Thyroid gland (tissue), 4 donors: ENCODE results near the gene TMEM151B.

Experiments
- POLR2A ChIP-seq, 2 donors: fragments of 450-650 bp; IDR thresholded peaks; one replicate each; pipeline ENCODE4 v1.6.1; 2017; ENCODE audit warnings: antibody characterized with exemption in 2 of 2, mild to moderate bottlenecking in 2 of 2, moderate library complexity in 1 of 2
- TF ChIP-seq, protein P1 (sequence below), 6 experiments: fragments of 200-600 bp in 3 of 6; fragments of 450-650 bp in 3 of 6; sonication (generic) in 3 of 6; IDR thresholded peaks; one replicate each; pipeline ENCODE4 v1.5.1; 2016 to 2019; ENCODE audit warnings: antibody characterized with exemption in 6 of 6, mild to moderate bottlenecking in 2 of 6, inconsistent platforms in 1 of 6, moderate library complexity in 1 of 6

DNA sequence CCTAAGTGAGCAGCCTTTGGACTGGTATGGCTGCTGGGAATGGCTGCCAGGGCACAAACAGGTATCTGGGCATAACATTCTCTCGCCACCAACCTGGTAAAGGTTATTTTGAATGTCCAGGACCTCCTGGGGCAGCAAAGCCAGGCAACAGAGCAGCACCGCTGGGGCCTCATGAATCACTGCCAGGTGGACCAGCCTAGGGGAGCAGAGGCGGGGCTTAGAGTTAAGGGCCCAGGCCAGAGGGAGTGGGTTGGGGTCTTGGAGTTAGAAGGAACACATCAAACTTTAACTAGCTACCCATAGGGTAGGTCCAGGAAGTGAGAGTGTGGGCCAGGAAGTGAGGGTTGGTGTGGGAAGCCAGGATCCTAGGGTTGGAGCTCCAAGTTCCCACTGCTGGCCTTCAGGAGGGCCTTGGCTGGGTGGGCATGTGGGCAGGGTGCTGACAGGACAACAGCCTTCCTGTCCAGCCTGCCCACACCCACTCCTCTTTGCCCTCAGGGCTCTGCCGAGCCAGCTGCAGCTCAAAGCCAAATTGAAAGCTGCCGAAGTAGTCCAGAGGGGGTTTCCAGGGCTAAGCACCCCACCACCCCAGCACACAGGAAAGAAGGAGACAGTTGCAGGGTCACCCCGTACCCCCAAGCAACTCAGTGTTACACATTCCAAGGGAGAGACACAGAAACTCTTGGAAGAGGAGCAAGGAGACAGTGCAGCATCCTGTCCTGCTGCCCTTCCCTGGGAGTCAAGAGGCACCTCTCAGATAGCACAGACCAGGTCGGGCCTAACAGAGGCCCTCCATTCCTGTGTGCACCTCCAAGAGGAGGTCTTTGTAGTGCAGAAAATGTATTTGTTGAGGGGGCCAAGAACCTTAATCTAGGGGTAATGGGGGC, 7.5 kb upstream of the TMEM151B start:
- no peak for TF ChIP-seq POLR2A (IDR thresholded peaks at IDR 0.05)
- TF ChIP-seq, protein P1, sequence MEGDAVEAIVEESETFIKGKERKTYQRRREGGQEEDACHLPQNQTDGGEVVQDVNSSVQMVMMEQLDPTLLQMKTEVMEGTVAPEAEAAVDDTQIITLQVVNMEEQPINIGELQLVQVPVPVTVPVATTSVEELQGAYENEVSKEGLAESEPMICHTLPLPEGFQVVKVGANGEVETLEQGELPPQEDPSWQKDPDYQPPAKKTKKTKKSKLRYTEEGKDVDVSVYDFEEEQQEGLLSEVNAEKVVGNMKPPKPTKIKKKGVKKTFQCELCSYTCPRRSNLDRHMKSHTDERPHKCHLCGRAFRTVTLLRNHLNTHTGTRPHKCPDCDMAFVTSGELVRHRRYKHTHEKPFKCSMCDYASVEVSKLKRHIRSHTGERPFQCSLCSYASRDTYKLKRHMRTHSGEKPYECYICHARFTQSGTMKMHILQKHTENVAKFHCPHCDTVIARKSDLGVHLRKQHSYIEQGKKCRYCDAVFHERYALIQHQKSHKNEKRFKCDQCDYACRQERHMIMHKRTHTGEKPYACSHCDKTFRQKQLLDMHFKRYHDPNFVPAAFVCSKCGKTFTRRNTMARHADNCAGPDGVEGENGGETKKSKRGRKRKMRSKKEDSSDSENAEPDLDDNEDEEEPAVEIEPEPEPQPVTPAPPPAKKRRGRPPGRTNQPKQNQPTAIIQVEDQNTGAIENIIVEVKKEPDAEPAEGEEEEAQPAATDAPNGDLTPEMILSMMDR (IDR thresholded peaks at IDR 0.05), result no peak
